Astrocyte (in vitro differentiated cells and primary cell): ENCODE results near the gene AKR1A1.

Experiments used
- EZH2 ChIP-seq: IDR thresholded peaks from 2 replicates; pipeline ENCODE4 v1.6.1; 2012; ENCODE audit warnings: mild to moderate bottlenecking, low read length, inconsistent platforms; ENCODE audit not compliant: insufficient read depth
- TF ChIP-seq, protein P1 (sequence below): IDR thresholded peaks from 2 replicates; pipeline ENCODE4 v1.5.1; 2011; ENCODE audit warnings: low read depth, mild to moderate bottlenecking, inconsistent platforms, low read length, moderate library complexity; ENCODE audit not compliant: insufficient read depth

DNA sequence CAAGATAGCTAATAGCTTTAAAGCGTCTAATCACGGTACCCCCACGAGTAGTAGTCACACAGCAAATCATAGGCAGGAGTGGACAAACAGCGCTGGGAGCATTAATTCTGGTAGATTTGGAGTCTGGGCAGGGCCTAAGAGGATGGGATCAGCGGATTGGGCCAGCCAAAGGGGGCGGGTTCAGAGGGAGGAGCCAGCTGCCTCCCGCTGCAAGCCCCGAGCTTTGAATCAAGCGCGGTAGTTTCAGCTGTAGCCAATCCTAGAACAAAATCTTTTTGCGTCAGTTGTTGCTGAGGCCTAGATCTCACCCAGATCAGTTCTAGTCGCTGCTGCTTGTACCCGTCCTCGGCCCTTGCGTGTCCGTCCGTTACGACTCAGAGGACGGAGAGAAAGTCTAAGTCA, 32.6 kb downstream of the AKR1A1 start:
- TF ChIP-seq, protein P1, sequence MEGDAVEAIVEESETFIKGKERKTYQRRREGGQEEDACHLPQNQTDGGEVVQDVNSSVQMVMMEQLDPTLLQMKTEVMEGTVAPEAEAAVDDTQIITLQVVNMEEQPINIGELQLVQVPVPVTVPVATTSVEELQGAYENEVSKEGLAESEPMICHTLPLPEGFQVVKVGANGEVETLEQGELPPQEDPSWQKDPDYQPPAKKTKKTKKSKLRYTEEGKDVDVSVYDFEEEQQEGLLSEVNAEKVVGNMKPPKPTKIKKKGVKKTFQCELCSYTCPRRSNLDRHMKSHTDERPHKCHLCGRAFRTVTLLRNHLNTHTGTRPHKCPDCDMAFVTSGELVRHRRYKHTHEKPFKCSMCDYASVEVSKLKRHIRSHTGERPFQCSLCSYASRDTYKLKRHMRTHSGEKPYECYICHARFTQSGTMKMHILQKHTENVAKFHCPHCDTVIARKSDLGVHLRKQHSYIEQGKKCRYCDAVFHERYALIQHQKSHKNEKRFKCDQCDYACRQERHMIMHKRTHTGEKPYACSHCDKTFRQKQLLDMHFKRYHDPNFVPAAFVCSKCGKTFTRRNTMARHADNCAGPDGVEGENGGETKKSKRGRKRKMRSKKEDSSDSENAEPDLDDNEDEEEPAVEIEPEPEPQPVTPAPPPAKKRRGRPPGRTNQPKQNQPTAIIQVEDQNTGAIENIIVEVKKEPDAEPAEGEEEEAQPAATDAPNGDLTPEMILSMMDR = no peak
- TF ChIP-seq EZH2 = no peak
